Heart left ventricle (tissue), 13 donors: ENCODE measurements around the gene FBXO3.

ENCODE experiments used
- CTCF ChIP-seq, 12 donors: fragments of 200-600 bp; sonication (generic) in 4 of 12; IDR thresholded peaks; one replicate each; pipeline versions ENCODE4 v1.5.0 to v1.8.0; 2018 to 2022; ENCODE audit warnings: antibody characterized with exemption in 12 of 12, mild to moderate bottlenecking in 5 of 12
- POLR2A ChIP-seq, 2 donors: fragments of 450-650 bp; IDR thresholded peaks; one replicate each; pipeline ENCODE4 v1.6.1; 2017; ENCODE audit warnings: antibody characterized with exemption in 2 of 2, mild to moderate bottlenecking in 2 of 2, moderate library complexity in 2 of 2
- donor health status: ischemic (EF 13 %, LVEDD 7.1; RV severe dilation, severe dysfunction).
- donor health status: DM: no; HTN: yes; CAD: no.
- donor health status: DM: no; HTN: no; CAD: no.
- donor health status: ischemic (EF 25% LVEDD 6.9; RV normal size, moderate dysfunction).
- donor health status: ischemic (EF 25% LVEDD 5.7; RV mildly dilated, moderate dysfunction).
- donor health status: ischemic (EF 35%, LVEDD 5.7; RV mildly dilated, moderate dysfunction).
- donor health status: nonischemic (EF 11% LVEDD 7.7; RV severe dilation, severe dysfunction).
- donor health status: DM: yes; HTN: yes; CAD: no.
- donor health status: PGD.
- donor health status: ischemic (EF 29% LVEDD 5.4; RV normal size, mild dysfunction).
- donor health status: nonischemic (EF 23%, LVEDD 6.1; RV moderate dilation, normal function).

DNA sequence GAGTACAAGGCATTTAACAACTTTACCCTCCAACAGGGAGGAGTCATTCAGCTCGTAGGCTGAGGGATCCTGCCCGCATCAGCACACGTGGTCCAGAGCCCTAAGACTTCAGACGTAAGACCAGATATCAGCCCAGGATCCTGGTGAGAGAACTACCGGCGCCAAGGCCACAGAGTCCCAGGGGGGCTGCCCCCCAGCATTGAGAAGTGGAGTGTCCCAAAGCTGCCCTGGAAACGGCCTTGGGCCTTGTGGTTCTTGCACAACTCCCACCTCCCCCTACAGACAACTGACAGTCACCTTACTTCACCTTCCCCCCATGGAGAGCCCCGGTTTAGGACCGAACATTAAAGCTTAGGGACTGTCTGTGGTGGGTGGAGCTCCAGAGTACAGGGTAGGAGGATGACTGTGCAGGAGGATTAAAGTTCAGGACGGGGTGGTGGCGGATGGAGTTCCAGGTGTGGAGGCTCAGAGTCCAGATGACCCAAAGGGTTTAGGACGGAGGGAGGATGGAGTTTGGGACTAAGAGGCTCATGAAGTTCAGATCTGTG, 74.7 kb downstream of the FBXO3 start:
- no peak for TF ChIP-seq POLR2A (IDR thresholded peaks at IDR 0.05)
- no peak for TF ChIP-seq CTCF (IDR thresholded peaks at IDR 0.05)
